Tibial nerve (tissue), 4 donors: ENCODE measurements around the gene ATP2A3.

Experiments
- CTCF ChIP-seq, 5 experiments: fragments of 200-600 bp in 3 of 5; fragments of 450-650 bp in 2 of 5; sonication (generic) in 3 of 5; IDR thresholded peaks; one replicate each; pipeline ENCODE4 v1.5.1; 2016 to 2019; ENCODE audit warnings: antibody characterized with exemption in 5 of 5, mild to moderate bottlenecking in 3 of 5, moderate library complexity in 2 of 5
- EP300 ChIP-seq, 2 donors: sonication (generic); formaldehyde crosslinking; IDR thresholded peaks; one replicate each; pipeline ENCODE4 v1.6.1; 2017; ENCODE audit warnings: antibody characterized with exemption in 2 of 2, mild to moderate bottlenecking in 1 of 2
- POLR2A ChIP-seq, 2 donors: fragments of 450-650 bp; IDR thresholded peaks; one replicate each; pipeline ENCODE4 v1.6.1; 2017; ENCODE audit warnings: antibody characterized with exemption in 2 of 2, mild to moderate bottlenecking in 2 of 2, moderate library complexity in 2 of 2

- TF ChIP-seq POLR2A (IDR thresholded peaks at IDR 0.05) (no peak), EP300 (IDR thresholded peaks at IDR 0.05) (no peak), CTCF (IDR thresholded peaks at IDR 0.05) (no peak)
Observed at GRCh38 chr17:3955673-3955988, 8.6 kb downstream of the ATP2A3 start.
